Measurements from ENCODE around the gene STK32C. TPM values are rescaled to one million over a fixed set of nuclear protein-coding genes. Genes with fewer than 3 reads are reported as not detected.

Gene STK32C
- total and polyA plus RNA-seq, 2 donors (not counting 1 experiment from before 2014, with no cell fraction given), result 9.9 to 16.8 TPM

- Mint-ChIP-seq H3K27me3 (no peaks in the 10 kb centered on the region), H3K4me1 (no peaks in the 10 kb centered on the region), H3K27ac (no peak overlapping the region), H3K9me3 (ENCODE audit: insufficient read depth) (no peaks in the 10 kb centered on the region), H3K4me3 (no peak overlapping the region)
- CTCF ChIA-PET, result no interaction called here
- Histone ChIP-seq H3K4me3 (ENCODE audit: control extremely low read depth in 1 of 5, extremely low read depth in 1 of 5, insufficient read depth in 1 of 5, low read depth in 2 of 5, low read length in 4 of 5) (no peak overlapping the region), H3K36me3 (replicated peaks in 1 of 2; ENCODE audit: control extremely low read depth in 1 of 2, control insufficient read depth in 1 of 2, extremely low read depth in 1 of 2, insufficient read depth in 2 of 2, low read length in 1 of 2) (no peaks in the 10 kb centered on the region), H3K27ac (ENCODE audit: low read length in 2 of 2) (no peak overlapping the region), H3K4me1 (ENCODE audit: control insufficient read depth in 2 of 2, insufficient read depth in 2 of 2, low read length in 2 of 2) (no peaks in the 10 kb centered on the region), H2AFZ (ENCODE audit: insufficient read depth, low read depth, low read length, poor library complexity, severe bottlenecking) (no peak overlapping the region), H3K4me2 (replicated peaks; ENCODE audit: low read depth, low read length, poor library complexity, severe bottlenecking) (no peak overlapping the region), H3K27me3 (replicated peaks in 1 of 4; ENCODE audit: control extremely low read depth in 1 of 4, control insufficient read depth in 3 of 4, insufficient read depth in 4 of 4, low read length in 3 of 4) (no peaks in the 10 kb centered on the region), H3K9me3 (ENCODE audit: control extremely low read depth in 1 of 3, control insufficient read depth in 2 of 3, insufficient read depth in 1 of 3, low read length in 2 of 3) (no peaks in the 10 kb centered on the region), H4K20me1 (ENCODE audit: control insufficient read depth, insufficient read depth, low read length, poor library complexity, severe bottlenecking) (no peaks in the 10 kb centered on the region), H3K79me2 (ENCODE audit: control insufficient read depth, insufficient read depth, low read length) (no peaks in the 10 kb centered on the region), H3K9ac (ENCODE audit: low read length) (no peak overlapping the region)
- ATAC-seq (ENCODE audit: low read depth) (no peak), DNase-seq (no peak)
- POLR2A ChIA-PET, result no interaction called here
- 81% methylated on average over 20 of the region's 25 CpGs for WGBS (ENCODE audit: insufficient coverage)
- intact Hi-C loops (cut with micrococcal nuclease), result no loop called here
- TF ChIP-seq CTCF (IDR thresholded peaks at IDR 0.05) (no peak), EZH2 (IDR thresholded peaks at IDR 0.05; ENCODE audit: borderline replicate concordance, insufficient read depth, low read depth, low read length, poor library complexity, severe bottlenecking) (no peak)
Measured at GRCh38 chr10:132197271-132198067, 110.3 kb downstream of the STK32C start.

Data from B cell (primary cell).